GM12864 (cell line): ENCODE results near the gene PDE11A.

Source experiments
- DNase-seq: peaks from one replicate; pipeline ENCODE4 v3.0.0-alpha.2; 2011; ENCODE audit warnings: low read depth
- H3K4me3 ChIP-seq: 2 replicates; pipeline ENCODE4 v1.5.1; 2011; ENCODE audit warnings: mild to moderate bottlenecking, low read depth, low read length, control low read depth
- CTCF ChIP-seq: IDR thresholded peaks from 2 replicates; pipeline ENCODE4 v1.5.1; 2011; ENCODE audit warnings: low read depth, mild to moderate bottlenecking, moderate library complexity, low read length, control low read depth, inconsistent platforms; ENCODE audit errors: missing control alignments

Gene PDE11A

GRCh38 chr2:177900082-177900481, 172.5 kb downstream of the PDE11A start:
- no peak for DNase-seq
- no peak for TF ChIP-seq CTCF
- H3K4me3 ChIP-seq = no peak overlapping the region

GRCh38 chr2:177897278-177897677, 175.3 kb downstream of the PDE11A start:
- TF ChIP-seq CTCF = no peak
- DNase-seq = no peak

GRCh38 chr2:177896587-177896986, 176.0 kb downstream of the PDE11A start:
- no peak overlapping the region for H3K4me3 ChIP-seq
- TF ChIP-seq CTCF = no peak
- no peak for DNase-seq

More at GRCh38 chr2:177897278-177897677, 175.3 kb downstream of the PDE11A start:
- no peak overlapping the region for H3K4me3 ChIP-seq

- no peak overlapping the region for H3K4me3 ChIP-seq
- DNase-seq = no peak
- no peak for TF ChIP-seq CTCF
Observed at GRCh38 chr2:177894546-177894945, 178.0 kb downstream of the PDE11A start.

GRCh38 chr2:177893880-177894279, 178.7 kb downstream of the PDE11A start:
- TF ChIP-seq CTCF = no peak
- no peak for DNase-seq
- H3K4me3 ChIP-seq = no peak overlapping the region

- DNase-seq = no peak
- TF ChIP-seq CTCF = no peak
- H3K4me3 ChIP-seq = no peak overlapping the region
Observed at GRCh38 chr2:177891533-177891932, 181.0 kb downstream of the PDE11A start.

GRCh38 chr2:177889818-177890460, 182.6 kb downstream of the PDE11A start:
- no peak for DNase-seq
- TF ChIP-seq CTCF = no peak
- H3K4me3 ChIP-seq = no peak overlapping the region
